GM12892 (cell line): Measurements from ENCODE around the gene HS3ST5.

Source experiments
- POLR2A ChIP-seq: IDR thresholded peaks from 2 replicates; pipeline ENCODE4 v1.6.1; 2011; ENCODE audit warnings: low read depth, low read length, control low read depth
- POLR2AphosphoS5 ChIP-seq: IDR thresholded peaks from 2 replicates; pipeline ENCODE4 v1.6.1; 2011; ENCODE audit warnings: low read depth, low read length, control low read depth
- TAF1 ChIP-seq: IDR thresholded peaks from 2 replicates; pipeline ENCODE4 v1.6.1; 2011; ENCODE audit warnings: low read depth, mild to moderate bottlenecking, control low read depth, low read length, borderline replicate concordance

DNA sequence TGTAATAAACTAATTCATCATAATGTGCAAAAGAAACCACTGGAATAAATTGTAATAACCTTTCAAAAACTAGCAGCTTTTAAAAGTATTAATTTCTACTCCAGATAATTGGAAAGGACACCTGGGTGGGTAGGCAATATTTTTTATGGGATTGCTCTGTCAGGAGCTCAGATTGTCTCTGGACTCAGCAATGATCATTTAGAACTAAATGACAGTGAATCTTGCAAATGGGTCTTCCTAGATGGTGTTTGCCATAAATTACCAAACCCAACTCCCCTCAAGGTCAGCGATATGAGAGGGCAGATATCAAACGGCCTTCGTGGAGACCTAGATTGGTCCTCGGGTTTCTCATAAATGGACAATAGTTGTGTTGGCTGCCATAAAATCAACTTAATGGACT is 181.9 kb downstream of the HS3ST5 start:
- TF ChIP-seq POLR2A (no peak), POLR2AphosphoS5 (no peak), TAF1 (no peak)
